Measurements from ENCODE around the gene WFIKKN1.

- TF ChIP-seq CTCF (conservative IDR thresholded peaks at IDR 0.05; ENCODE audit: low read depth in 2 of 2) (no peak), EZH2phosphoT487 (IDR thresholded peaks at IDR 0.05; ENCODE audit: unreplicated experiment) (no peak), POLR2AphosphoS5 (IDR thresholded peaks at IDR 0.05; ENCODE audit: low read depth) (no peak), NANOG (IDR thresholded peaks at IDR 0.05; ENCODE audit: borderline replicate concordance) (no peak), ETS1 (IDR thresholded peaks at IDR 0.05) (no peak), EZH2 (IDR thresholded peaks at IDR 0.05; ENCODE audit: low read depth, unreplicated experiment) (no peak), REST (IDR thresholded peaks at IDR 0.05; ENCODE audit: unreplicated experiment) (no peak), CREB1 (CRISPR knock-in tag; IDR thresholded peaks at IDR 0.05; ENCODE audit: low read depth) (no peak), STAT1 (IDR thresholded peaks at IDR 0.05; ENCODE audit: unreplicated experiment) (no peak), JUNB (IDR thresholded peaks at IDR 0.05; ENCODE audit: unreplicated experiment) (no peak), ZNF331 (CRISPR knock-in tag; IDR thresholded peaks at IDR 0.05; ENCODE audit: low read depth) (no peak), ZNF114 (CRISPR knock-in tag; IDR thresholded peaks at IDR 0.05) (no peak)
Measured at GRCh38 chr16:586047-586644, 44.6 kb upstream of the WFIKKN1 start.

Measured in GM23338 (cell line).